GM21786 (cell line): Measurements from ENCODE around the gene KCNMA1.

Experiments used
- ATAC-seq: cut with Tn5 transposase; IDR thresholded peaks from one replicate; pipeline ENCODE4 v1.9.1; 2021; ENCODE audit not compliant: unreplicated experiment

KCNMA1 gene

DNA sequence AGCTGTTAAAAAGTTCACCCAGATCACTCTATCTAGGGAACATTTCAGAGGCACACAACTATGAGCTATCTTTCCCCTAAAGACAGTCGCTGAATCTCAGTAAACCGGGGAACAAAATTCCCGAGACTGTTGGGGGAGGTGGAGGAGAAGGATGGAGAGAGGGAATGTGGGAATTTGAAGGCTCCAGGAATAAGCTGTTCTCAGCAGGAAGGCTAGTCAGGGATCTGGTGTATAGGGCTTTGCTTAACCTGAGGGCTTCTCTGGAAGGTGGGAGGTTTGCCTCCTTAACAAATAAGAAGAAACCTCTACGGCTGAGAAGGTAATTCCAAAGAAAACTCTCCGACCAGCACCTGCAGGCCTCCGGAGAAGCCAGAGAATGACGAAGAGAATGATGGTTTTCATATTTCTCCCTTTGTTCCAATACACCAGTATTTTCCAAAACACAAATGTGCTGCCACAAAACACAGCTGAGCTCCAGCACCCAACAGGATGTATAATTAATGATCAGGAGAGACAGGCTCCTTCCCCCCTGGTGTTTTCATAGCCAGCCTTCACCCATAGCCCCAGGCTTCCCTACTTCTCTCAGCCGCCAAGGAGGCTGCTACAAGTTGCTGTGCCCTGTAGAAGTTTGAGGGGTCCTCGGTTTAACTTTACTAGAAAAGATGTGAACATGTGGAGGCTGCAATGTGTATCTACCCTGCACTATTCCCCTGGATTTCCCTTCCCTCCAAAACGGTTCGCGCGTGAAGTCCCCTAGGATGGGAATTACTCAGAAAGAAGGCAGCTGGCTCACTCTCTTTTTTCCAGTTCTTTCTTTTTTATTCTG is 2.0 kb downstream of the KCNMA1 start:
- no peak for ATAC-seq

DNA sequence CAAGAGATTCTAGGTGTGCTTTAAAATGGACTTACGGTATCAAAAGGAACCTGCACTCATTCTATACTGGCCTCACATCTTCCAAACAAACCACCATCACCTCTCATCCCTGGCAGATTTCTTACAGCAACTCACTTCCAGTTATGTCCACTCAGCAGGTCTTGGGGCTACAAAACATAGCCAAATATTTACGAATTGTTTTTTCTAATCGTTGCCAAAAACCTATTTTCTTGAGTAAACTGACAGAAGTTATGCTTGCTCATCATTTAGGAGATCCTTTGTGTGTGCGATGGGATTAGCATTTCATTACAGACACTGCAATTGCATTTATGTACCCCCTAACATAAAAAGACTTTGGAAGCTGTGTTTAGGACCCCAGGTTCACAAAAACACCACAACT is 2.7 kb downstream of the KCNMA1 start:
- ATAC-seq, result no peak

DNA sequence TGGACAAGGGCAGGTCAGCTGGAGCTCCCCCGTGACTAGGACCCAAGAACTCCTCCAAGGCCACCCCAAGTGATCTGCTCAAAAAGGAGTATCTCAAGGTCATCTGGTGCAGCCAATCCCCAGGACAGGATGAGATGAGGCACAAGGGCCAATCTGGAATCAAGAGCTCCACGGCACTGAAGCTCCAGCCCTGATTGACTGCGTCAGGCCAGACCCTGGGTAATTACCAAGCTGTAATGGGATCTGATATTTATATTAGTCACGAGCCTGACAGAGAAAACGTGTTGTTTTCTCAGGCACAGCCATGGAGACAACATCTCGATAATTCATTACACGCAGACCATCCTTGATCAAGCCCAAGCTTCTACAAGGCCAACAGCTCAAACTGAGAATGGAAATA is 4.2 kb downstream of the KCNMA1 start:
- ATAC-seq, result no peak

DNA sequence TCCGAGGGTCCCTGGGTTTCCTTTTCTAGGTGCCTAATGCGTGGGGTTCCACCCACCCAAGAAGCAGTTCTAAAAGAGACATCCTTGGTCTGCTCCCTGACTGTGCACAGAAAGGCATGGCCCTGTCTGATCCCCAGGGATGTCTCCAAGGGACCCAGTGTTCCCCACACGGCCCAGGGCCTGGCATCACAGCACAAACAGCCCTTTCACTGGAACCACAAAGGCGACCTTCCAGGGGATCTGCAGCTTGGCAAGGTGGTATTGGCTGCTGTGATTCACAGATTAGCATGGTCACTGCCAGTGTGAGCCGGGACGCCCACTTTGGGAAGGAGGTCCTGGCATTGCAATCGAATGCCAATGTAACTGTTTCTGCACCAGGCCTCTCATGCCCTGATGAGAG is 6.4 kb downstream of the KCNMA1 start:
- no peak for ATAC-seq

DNA sequence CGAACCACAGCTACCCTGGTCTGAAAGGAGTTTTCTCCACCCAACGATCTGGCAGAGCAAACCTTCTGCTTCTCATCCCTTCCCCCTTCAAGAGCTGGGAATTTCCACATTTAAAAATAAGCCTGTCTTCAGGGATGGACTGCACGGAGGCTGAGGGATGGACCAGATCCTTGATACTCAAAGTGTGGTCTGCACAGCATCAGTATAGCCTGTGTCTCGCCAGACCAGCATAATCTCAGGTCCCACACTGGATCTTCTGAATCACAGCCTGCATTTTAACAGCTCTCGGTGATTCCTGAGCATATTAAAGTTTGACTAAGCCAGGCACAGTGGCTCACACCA is 7.1 kb downstream of the KCNMA1 start:
- no peak for ATAC-seq

DNA sequence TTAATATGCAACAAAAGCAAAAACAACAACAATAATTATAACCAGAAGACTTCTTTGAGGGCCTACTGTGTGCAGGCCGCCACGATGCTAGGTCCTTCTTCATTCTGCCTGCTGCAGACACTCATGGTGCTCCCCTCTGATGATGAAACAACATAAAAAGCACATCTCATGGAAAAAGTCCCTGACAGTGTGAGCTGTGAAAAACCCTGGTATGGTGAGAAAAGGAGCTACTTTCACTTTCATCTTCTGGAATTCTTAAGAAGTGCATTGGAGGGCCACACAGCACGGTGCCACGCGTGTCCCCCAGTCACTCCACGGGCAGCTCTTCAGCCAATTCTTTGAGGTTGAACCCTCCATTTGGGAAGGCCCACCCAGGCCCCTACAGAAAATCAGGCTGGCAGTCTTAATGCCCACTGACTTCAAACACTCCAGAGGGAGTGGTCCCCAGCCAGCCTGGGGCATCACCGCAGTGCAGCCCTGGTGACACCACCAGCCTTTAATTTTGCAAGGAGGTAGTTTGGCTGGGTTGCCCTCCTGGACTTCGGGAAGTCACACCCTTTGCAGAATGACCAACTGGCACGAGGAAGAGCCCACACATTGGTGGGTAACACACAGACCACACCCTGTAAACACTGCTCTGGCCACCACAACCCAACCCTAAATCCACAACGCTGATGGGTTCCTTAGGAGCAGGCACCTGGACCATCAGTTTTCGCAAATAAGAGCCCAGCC is 7.7 kb downstream of the KCNMA1 start:
- no peak for ATAC-seq

DNA sequence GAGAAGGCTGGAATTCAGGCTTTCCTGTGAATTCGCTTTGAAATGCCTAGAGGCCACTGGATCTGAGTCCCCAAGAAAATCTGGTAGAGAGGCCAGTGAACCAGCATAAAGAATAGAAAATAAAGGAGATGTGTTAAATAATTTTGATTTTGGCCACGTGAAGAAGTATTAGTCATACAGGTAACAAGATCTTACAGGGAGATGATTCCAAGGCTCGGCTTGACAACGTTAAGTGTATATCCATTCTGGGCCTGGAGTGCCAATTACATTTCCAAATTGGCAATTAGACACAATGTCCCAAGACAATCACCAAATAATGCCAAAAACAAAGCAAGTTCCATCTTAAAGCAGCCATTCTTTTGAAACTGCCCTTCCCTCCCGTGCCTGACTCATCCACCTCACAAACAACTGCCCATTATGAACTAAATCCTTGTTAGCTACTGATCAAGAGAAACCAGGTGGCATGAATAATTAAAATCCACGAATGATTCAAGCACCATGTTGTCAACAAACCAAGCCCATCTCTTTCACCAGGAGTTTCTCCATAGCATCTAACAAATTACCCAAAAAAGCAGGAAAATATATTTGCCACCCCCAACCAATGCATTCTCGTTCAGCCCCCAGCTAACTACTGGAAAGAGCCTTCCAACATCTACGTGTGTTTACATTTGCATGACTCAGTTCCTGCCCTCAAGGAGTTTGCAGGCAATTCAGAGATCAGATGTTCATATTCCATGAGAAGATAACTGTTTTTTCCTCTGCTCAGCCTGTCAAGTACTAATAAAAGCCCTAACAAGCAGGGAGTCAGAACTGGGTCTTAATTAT is 8.5 kb downstream of the KCNMA1 start:
- no peak for ATAC-seq

DNA sequence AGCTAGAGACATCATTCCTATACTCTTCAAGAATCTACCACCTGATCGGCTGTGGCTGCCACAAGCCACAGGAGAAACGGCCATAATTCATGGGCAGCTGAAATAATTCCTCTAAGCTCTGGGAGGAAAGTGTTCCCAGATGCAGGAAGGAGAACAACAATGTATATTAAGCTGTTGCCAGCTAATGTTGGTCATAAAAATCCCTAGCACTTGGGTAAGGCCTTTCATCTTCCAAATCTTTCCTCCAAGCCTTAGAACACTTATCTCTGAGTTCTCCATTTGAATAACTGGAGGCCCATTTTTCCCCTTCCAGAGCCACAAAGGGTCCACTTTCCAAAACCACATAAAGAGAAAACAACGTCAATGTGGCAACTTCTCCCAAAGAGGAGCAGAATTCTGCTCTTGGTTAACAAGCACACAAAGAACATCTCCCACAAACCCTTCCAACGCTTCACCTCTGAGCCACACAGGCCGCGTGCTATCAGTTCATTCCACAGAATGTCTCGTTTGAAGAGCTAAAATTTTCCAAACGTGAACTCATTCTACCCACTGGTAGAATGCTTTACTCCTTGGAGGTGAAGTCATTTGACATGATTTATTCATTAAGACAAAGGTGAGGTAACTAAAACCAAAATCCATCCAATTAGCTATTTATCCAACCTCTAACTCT is 11.2 kb downstream of the KCNMA1 start:
- no peak for ATAC-seq

DNA sequence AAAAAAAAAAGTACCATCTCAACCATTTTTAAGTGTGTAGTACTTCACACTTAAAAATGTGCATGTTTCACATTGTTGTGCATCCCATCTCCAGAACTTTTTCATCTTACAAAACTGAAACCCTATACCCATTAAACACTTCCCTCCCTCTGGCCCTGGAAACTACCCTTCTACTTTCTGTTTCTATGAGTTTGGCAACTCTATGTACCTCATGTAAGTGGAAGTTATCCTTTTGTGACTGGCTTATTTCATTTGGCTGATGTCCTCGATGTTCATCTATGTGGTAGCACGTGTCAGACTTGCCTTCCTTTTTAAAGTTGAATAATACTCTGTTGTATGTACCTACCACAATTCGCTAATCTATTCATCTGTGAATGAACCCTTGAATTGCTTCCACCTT is 12.2 kb downstream of the KCNMA1 start:
- ATAC-seq, result no peak

DNA sequence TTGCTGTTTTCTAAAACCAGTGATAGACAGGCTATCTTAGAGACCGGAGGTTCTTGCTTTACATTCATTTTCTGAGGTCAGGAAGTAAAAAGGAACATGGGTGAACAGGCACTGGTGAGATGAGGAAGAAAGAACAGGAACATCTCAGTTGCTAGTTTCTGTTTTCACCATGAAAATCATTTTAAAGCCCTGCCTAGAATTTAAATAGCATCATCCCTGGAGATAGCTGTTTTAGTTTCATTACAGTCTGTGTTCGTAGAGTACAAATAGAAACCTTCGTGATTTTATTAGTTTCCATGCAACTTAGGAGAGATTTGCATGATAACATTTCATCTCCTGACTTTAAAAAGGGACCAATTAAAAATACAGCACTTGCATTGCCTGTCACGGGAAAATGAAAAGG is 14.7 kb downstream of the KCNMA1 start:
- peak; percentile 66 for ATAC-seq

DNA sequence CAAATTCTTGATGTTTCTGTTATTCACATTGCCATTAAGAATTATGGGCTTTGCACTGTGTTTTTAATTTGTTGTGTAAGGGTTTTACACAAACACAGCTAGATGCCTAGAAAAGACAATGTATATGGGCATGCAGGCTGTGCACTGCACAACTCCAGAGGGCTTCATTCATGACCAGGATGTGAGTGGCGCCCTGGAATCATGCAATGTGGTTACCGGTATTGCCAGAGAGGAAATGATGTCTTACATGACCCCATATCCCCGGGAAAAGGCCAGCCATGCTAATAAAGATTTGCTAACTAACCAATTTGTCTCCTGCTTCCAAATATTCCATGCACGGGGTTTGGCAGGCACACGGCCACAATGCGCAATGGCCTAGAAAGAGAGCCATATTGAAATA is 16.9 kb downstream of the KCNMA1 start:
- ATAC-seq, result no peak

DNA sequence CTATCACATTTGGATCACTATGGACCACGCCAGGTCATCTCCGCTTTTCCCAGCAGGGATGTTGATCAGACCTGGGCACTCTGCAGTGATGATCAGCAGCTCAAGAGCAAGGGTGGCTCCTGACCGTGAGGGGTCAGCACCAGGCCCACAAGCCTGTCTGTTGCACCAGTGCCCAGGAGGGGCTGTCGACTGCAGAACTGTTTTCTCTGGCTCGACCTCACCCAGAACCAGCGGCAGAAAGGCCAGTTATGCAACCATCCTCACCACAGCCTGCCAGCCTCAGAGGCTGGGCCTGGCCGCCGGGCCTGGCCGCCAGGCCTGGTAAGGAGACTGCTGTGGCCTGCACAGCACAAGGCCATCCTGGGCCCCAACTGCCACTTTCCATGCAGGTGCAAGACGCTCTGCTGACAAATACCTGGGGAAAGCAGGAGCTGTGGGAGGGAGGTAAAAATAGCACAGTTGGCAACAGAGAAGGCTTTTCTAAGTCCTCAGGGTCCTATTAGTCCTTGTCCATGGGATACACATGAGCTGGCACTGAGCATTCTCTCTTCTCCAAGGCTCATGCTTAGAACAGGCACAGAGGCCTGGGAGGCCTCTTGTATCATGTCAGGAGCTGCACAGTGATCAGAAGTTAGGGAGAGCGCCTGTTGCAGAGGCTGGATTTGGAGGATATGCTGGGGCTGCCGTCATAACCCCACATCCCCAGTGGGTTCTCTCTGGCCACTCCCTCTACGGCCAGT is 17.5 kb downstream of the KCNMA1 start:
- ATAC-seq, result no peak

DNA sequence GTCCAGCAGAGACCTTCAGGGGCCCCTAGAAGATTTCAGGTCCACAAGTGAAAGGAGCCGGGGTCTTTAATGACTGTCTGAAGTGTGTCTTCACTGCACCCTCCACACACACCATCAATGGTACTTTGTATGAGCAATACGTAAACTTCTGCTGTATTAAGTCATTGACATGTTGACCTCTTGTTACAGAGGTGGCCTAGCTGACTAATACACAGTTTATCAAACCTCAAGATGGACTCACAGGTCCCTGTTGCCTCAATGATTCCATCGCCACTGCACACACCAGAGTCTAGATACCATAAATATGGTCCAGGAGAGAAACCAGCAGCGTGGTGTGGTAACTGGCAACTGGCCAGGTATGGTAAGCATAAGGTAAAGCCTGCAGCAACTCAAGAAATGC is 19.5 kb downstream of the KCNMA1 start:
- no peak for ATAC-seq

DNA sequence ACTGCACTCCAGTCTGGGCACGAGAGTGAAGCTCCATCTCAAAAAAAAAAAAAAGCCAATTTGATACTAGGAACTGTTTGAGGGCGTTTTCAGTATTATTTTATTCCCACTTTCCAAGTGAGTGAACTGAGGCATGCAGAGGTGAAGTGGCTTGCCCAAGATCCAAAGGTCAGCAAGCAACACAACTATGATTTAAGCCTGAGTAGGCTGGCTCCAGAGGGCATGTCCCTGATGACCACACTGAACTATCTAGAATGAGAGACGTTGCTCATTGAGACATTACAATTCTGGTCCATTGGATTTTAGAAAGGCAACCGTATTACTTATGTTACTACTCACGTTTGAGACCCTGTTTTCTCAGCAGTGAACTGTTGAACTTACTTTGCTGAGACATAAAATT is 20.8 kb downstream of the KCNMA1 start:
- ATAC-seq, result no peak

DNA sequence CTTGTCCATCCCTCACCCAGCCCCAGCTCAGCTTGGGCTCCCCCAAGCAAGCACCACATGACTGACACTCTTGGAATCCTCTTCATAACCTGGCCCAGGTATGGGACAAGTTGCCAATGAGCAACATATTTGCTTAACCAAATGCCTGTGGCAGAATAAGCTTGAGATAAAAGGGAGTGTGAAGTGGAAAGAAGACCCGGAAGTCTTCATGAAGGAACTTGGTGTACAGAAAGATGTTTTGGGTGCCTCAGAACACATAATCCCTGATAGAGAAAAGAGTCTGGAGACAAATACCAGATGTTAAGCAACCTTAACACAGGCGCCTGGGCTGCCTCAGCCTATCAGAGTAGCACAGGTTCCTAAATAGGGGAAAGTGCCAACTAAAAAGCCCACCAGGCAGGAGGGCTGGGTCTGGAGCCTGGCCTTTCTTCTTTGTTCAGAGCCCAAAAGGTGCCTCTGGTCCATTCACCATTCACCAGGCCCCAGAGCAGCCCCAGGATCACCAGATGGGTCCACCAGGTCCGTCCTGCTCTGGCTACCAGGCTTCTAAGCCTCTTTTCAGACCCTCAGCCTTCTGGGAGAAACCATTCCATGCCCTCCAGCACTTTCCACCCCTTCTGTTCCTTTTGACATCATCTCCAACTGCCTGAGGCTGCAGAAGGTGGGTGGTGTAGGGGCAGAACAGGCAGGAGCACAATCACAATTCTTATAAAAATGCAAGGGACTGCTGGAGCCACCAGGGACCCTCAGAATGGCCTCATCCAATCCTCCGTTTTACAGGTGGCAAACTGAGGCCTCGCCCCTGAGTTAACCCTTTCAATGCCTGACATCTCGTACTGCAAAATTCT is 22.6 kb downstream of the KCNMA1 start:
- ATAC-seq, result no peak

DNA sequence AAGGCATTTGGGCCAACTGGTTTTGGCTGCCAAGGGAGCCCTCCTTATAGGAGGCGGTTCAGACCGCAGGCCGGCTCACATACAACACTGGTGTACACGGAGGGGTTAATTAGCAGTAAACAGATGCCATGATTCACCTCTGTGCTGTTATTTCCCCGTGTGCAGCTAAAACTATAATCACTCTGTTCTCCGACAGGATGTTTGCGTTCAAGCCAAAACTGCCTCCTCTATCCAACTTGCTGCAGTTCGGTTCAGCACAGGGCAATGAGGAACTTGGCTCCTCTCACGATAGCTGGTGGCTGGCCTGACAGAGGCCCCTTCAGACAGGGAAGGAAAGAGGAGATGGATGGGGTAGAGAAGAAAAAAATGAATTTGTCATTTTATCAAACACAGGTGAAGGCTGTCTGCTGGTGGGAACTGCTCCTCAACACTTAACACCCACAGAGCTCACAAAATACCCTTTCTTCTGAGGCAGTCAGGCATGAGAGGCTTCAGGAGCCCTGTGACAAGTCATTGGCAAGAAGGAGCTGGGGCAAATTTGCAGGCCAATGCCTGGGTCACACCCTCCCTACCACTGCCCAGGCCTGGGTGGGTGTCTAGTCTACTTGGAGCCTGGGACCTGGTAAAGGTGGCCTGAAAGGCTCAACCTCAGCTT is 24.0 kb downstream of the KCNMA1 start:
- ATAC-seq, result no peak

DNA sequence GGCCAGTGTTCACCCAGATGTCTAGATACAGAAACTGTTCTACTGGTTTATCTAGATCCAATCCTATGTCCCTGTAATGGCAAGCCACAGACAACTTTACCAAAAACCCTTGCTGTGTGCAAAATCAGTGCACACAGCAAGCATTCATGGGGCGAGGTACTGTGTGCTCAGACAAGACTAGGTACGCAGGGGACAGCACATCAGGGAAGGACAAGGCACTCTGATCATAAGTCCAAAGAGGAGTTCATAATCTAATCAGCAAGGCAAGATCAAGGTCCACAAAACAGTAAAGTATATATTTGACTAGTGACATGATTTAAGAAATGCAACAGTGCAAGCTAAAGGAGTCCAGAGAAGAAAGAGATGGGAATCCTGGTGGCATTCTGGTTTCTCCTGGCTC is 25.9 kb downstream of the KCNMA1 start:
- ATAC-seq, result no peak

DNA sequence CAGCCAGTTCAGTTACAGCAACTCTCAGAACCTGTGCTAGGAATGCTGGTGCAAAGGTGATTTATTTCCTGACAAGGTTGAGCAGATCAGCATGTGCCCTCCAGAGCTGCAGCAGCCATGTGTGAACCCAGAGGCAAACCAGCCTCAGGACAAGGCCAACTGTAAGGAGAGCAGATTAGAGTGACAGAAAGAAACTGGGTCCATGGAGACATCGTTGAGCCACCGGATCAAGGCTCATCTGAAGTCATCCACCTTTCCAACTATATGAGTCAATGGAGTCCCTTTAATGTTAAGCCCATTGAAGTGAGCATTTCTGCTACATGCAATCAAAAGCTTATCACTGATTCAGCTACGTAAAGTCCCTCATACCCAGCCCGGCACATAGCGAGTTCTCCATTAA is 26.4 kb downstream of the KCNMA1 start:
- no peak for ATAC-seq

DNA sequence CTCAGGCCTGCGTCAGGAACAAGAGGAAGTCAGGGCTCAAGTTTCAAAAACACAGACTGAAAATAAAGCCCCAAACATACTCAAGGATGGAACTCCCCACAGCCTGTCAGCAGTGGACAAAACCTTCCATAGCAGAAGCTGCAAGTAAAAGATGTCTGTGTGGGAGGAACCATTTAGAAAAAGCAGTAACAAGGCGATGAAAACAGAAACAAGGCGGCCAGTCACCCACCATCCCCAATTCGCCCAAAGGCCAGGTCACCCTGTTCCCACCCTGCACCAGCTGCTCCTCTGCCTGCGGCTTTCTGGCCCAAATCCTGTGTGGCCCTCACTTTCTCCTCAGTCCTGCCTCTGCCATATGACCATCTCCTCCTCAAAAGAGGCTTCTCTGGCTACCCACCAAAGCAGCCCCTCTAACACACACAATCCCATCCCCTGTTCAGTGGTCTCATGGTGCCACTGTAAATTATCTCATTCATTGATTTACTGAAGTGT is 27.8 kb downstream of the KCNMA1 start:
- ATAC-seq, result no peak
